ENCODE results near the gene NME7.
"Not testable (repeated sequence)": the region's sequence is repeated elsewhere in the genome, so short reads cannot be mapped to it uniquely, and the experiment has no call there.

NME7 gene

GRCh38 chr1:169300854-169301253 lies 66.7 kb downstream of the NME7 start:
- no peak for DNase-seq (ENCODE audit: low spot score)

- no peak for DNase-seq (ENCODE audit: low spot score)
These were observed 69.2 kb downstream of the NME7 start for GRCh38 chr1:169298441-169298840.

GRCh38 chr1:169295846-169296245 lies 71.8 kb downstream of the NME7 start:
- no peak for DNase-seq (ENCODE audit: low spot score)

GRCh38 chr1:169295425-169295824 lies 72.2 kb downstream of the NME7 start:
- DNase-seq (ENCODE audit: low spot score), result no peak

- no peak for DNase-seq (ENCODE audit: low spot score)
These were observed 78.6 kb downstream of the NME7 start for GRCh38 chr1:169289016-169289415.

- no peak for DNase-seq (ENCODE audit: low spot score)
These were observed 79.6 kb downstream of the NME7 start for GRCh38 chr1:169288011-169288414.

- DNase-seq (ENCODE audit: low spot score), result no peak
These were observed 80.3 kb downstream of the NME7 start for GRCh38 chr1:169287280-169287679.

- not testable (repeated sequence) for DNase-seq (ENCODE audit: low spot score)
These were observed 86.0 kb downstream of the NME7 start for GRCh38 chr1:169281562-169281961.

- peak; percentile 15 for DNase-seq (ENCODE audit: low spot score)
These were observed 96.5 kb downstream of the NME7 start for GRCh38 chr1:169271098-169271497.

GRCh38 chr1:169266133-169266532 lies 101.5 kb downstream of the NME7 start:
- DNase-seq (ENCODE audit: low spot score), result no peak

- no peak for DNase-seq (ENCODE audit: low spot score)
These were observed 104.5 kb downstream of the NME7 start for GRCh38 chr1:169263059-169263458.

- DNase-seq (ENCODE audit: low spot score), result no peak
These were observed 105.7 kb downstream of the NME7 start for GRCh38 chr1:169261884-169262283.

- no peak for DNase-seq (ENCODE audit: low spot score)
These were observed 107.0 kb downstream of the NME7 start for GRCh38 chr1:169260478-169261151.

GRCh38 chr1:169259816-169260215 lies 107.8 kb downstream of the NME7 start:
- DNase-seq (ENCODE audit: low spot score), result no peak

- no peak for DNase-seq (ENCODE audit: low spot score)
These were observed 116.8 kb downstream of the NME7 start for GRCh38 chr1:169250795-169251194.

- DNase-seq (ENCODE audit: low spot score), result no peak
These were observed 117.6 kb downstream of the NME7 start for GRCh38 chr1:169250022-169250421.

- DNase-seq (ENCODE audit: low spot score), result no peak
These were observed 118.0 kb downstream of the NME7 start for GRCh38 chr1:169249611-169250010.

GRCh38 chr1:169245706-169246105 lies 121.9 kb downstream of the NME7 start:
- DNase-seq (ENCODE audit: low spot score), result no peak

GRCh38 chr1:169240449-169241232 lies 127.0 kb downstream of the NME7 start:
- no peak for DNase-seq (ENCODE audit: low spot score)

GRCh38 chr1:169236880-169237279 lies 130.7 kb downstream of the NME7 start:
- no peak for DNase-seq (ENCODE audit: low spot score)

GRCh38 chr1:169236143-169236542 lies 131.5 kb downstream of the NME7 start:
- DNase-seq (ENCODE audit: low spot score), result no peak

- no peak for DNase-seq (ENCODE audit: low spot score)
These were observed 132.0 kb downstream of the NME7 start for GRCh38 chr1:169235568-169235967.

- no peak for DNase-seq (ENCODE audit: low spot score)
These were observed 132.8 kb downstream of the NME7 start for GRCh38 chr1:169234780-169235179.

- no peak for DNase-seq (ENCODE audit: low spot score)
These were observed 150.0 kb downstream of the NME7 start for GRCh38 chr1:169217636-169218035.

Measured in HuH-7 (cell line).